ENCODE measurements around the gene ELOB.
A peak's percentile ranks its signal among the peaks of the same experiment; 100 is the strongest.

The ELOB gene

DNA sequence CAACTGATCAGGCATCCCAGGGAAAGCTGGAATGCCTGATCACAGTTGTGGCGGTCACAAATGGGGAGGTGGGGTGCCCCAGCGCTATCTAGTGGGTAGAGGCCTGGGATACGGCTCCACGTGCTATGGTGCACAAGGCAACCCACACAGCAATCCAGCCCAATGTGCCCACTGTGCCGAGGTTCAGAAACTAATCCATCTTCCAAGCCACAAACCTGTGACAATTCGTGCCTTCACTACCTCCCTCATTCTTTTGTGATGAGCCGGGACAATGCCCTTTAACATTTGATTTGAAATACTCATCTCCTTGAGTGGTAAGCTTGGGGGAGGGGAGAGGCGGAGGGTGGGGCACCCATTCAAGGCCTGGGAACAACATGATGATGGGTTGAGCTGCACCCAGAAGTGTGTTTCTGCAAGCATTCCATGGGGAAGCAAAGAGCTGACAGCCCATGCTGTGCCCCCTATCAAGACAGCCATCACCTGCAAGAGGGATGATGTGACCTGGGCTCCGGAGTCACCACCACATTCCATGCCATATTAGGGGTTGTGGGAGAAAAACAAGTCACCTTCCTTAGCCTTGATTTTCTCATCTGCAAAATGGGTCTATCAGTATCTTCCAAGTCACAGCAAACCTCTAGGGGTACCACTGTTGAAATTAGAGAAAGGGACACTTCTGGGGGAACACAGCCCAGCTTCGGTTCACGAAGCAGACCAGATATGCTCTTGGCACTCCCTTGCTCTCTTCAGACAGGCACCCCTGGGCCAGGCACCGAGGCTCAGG is 3.7 kb downstream of the ELOB start (continued):
- TF ChIP-seq, protein P1, sequence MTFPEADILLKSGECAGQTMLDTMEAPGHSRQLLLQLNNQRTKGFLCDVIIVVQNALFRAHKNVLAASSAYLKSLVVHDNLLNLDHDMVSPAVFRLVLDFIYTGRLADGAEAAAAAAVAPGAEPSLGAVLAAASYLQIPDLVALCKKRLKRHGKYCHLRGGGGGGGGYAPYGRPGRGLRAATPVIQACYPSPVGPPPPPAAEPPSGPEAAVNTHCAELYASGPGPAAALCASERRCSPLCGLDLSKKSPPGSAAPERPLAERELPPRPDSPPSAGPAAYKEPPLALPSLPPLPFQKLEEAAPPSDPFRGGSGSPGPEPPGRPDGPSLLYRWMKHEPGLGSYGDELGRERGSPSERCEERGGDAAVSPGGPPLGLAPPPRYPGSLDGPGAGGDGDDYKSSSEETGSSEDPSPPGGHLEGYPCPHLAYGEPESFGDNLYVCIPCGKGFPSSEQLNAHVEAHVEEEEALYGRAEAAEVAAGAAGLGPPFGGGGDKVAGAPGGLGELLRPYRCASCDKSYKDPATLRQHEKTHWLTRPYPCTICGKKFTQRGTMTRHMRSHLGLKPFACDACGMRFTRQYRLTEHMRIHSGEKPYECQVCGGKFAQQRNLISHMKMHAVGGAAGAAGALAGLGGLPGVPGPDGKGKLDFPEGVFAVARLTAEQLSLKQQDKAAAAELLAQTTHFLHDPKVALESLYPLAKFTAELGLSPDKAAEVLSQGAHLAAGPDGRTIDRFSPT (tag by site-specific recombination; IDR thresholded peaks at IDR 0.05), result peak; percentile 12; the same call in 1 of the 2 replicates

DNA sequence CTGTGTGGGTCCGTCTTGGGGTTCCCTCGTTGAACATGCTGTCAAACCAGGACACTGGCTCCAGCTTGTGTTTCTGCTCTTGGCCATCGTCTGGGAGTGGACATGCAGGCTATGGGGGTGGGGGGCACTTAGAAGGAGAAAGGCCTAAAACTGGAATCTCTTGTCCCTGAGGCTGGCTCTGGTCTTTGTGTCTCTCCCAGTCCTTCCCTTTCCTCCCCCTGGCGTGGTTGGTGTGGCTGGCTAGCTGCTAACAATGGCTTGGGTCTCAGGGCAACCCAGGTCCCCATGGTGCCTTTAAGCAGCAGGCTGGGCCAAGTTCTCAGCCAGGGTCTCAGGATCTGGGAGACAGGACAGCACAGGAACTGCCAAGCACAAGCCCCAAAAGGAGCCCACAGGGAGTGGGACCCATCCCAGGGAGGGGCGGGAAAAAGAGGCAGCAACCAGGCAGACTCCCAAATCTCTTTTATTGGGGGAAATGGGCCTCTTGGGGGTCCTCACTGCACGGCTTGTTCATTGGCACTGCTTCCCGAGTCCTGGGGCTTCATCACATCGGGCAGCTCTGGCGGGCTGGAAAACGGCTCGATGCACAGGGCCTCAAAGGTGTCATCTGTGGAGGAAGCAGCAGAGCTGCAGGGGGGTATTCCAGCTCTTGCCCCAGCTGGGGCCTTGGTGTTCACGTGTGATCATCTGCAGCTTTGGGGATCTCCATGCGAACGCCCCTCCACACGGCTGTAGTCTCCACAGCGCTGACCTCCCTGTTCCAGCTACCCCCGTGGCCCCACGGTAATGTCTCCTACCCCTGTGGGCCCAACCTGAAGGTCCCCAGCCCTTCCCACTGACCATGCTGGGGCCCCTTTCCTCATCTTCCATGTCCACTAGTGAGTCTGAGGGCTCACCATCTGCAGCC is 5.3 kb downstream of the ELOB start:
- CTCF ChIA-PET, result interaction anchor here (0.7 to 1.1 kb wide), 3 partner anchors 18 to 155 kb away, joined by 3 to 4 read pairs (median 3); no protein-coding TSS in a partner anchor
- H3K9me3 ChIP-seq (ENCODE audit: control insufficient read depth, insufficient read depth, low read depth, low read length), result no peaks in the 10 kb centered on the region
- H3K4me1 ChIP-seq (ENCODE audit: control insufficient read depth, insufficient read depth, low read length), result no peaks in the 10 kb centered on the region; the same call in 1 of the 2 replicates
- H3K4me3 ChIP-seq (ENCODE audit: low read depth, low read length), result no peak overlapping the region
- POLR2A ChIA-PET, result interaction anchor here (0.6 to 1.6 kb wide), 3 partner anchors 15 to 55 kb away, joined by 3 to 6 read pairs (median 4); partner anchors contain the start of gene SRRM2
- H3K27ac ChIP-seq (ENCODE audit: extremely low read depth, low read depth, low read length), result no peak overlapping the region
- H3K36me3 ChIP-seq (ENCODE audit: control insufficient read depth in 2 of 2, insufficient read depth in 1 of 2, low read length in 2 of 2), result peaks cover 14 to 92% of the 10 kb centered on the region in 2 experiments
- TF ChIP-seq, protein P2, sequence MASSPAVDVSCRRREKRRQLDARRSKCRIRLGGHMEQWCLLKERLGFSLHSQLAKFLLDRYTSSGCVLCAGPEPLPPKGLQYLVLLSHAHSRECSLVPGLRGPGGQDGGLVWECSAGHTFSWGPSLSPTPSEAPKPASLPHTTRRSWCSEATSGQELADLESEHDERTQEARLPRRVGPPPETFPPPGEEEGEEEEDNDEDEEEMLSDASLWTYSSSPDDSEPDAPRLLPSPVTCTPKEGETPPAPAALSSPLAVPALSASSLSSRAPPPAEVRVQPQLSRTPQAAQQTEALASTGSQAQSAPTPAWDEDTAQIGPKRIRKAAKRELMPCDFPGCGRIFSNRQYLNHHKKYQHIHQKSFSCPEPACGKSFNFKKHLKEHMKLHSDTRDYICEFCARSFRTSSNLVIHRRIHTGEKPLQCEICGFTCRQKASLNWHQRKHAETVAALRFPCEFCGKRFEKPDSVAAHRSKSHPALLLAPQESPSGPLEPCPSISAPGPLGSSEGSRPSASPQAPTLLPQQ (tag by site-specific recombination; IDR thresholded peaks at IDR 0.05), result peak; percentile 83
- TF ChIP-seq SP2 (tag by site-specific recombination; IDR thresholded peaks at IDR 0.05) (no peak; the same call in 1 of the 2 replicates), ZNF843 (tag by site-specific recombination; IDR thresholded peaks at IDR 0.05) (no peak), ZNF785 (tag by site-specific recombination; IDR thresholded peaks at IDR 0.05) (no peak), ZNF23 (tag by site-specific recombination; IDR thresholded peaks at IDR 0.05; ENCODE audit: borderline replicate concordance) (no peak), ZXDB (tag by site-specific recombination; IDR thresholded peaks at IDR 0.05) (no peak; the same call in 1 of the 2 replicates), YY2 (tag by site-specific recombination; IDR thresholded peaks at IDR 0.05) (no peak), BCL11A (tag by site-specific recombination; IDR thresholded peaks at IDR 0.05; ENCODE audit: low read depth) (no peak), GLI2 (tag by site-specific recombination; IDR thresholded peaks at IDR 0.05; ENCODE audit: borderline replicate concordance, low read depth) (no peak), ZNF585B (tag by site-specific recombination; IDR thresholded peaks at IDR 0.05) (no peak), ZNF239 (tag by site-specific recombination; IDR thresholded peaks at IDR 0.05) (no peak), ZNF184 (tag by site-specific recombination; IDR thresholded peaks at IDR 0.05) (no peak), ZNF548 (tag by site-specific recombination; IDR thresholded peaks at IDR 0.05) (no peak)
- TF ChIP-seq, protein P3, sequence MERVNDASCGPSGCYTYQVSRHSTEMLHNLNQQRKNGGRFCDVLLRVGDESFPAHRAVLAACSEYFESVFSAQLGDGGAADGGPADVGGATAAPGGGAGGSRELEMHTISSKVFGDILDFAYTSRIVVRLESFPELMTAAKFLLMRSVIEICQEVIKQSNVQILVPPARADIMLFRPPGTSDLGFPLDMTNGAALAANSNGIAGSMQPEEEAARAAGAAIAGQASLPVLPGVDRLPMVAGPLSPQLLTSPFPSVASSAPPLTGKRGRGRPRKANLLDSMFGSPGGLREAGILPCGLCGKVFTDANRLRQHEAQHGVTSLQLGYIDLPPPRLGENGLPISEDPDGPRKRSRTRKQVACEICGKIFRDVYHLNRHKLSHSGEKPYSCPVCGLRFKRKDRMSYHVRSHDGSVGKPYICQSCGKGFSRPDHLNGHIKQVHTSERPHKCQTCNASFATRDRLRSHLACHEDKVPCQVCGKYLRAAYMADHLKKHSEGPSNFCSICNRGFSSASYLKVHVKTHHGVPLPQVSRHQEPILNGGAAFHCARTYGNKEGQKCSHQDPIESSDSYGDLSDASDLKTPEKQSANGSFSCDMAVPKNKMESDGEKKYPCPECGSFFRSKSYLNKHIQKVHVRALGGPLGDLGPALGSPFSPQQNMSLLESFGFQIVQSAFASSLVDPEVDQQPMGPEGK (tag by site-specific recombination; IDR thresholded peaks at IDR 0.05), result 0 out of 2 replicates have a peak, but pooled peaks have one; percentile 31
- TF ChIP-seq, protein P4, sequence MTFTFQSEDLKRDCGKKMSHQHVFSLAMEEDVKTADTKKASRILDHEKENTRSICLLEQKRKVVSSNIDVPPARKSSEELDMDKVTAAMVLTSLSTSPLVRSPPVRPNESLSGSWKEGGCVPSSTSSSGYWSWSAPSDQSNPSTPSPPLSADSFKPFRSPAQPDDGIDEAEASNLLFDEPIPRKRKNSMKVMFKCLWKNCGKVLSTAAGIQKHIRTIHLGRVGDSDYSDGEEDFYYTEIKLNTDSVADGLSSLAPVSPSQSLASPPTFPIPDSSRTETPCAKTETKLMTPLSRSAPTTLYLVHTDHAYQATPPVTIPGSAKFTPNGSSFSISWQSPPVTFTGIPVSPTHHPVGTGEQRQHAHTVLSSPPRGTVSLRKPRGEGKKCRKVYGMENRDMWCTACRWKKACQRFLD (tag by site-specific recombination; IDR thresholded peaks at IDR 0.05), result no peak
- TF ChIP-seq, protein P5, sequence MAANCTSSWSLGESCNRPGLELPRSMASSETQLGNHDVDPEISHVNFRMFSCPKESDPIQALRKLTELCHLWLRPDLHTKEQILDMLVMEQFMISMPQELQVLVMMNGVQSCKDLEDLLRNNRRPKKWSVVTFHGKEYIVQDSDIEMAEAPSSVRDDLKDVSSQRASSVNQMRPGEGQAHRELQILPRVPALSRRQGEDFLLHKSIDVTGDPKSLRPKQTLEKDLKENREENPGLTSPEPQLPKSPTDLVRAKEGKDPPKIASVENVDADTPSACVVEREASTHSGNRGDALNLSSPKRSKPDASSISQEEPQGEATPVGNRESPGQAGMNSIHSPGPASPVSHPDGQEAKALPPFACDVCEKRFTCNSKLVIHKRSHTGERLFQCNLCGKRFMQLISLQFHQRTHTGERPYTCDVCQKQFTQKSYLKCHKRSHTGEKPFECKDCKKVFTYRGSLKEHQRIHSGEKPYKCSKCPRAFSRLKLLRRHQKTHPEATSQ (tag by site-specific recombination; IDR thresholded peaks at IDR 0.05), result no peak
- TF ChIP-seq, protein P6, sequence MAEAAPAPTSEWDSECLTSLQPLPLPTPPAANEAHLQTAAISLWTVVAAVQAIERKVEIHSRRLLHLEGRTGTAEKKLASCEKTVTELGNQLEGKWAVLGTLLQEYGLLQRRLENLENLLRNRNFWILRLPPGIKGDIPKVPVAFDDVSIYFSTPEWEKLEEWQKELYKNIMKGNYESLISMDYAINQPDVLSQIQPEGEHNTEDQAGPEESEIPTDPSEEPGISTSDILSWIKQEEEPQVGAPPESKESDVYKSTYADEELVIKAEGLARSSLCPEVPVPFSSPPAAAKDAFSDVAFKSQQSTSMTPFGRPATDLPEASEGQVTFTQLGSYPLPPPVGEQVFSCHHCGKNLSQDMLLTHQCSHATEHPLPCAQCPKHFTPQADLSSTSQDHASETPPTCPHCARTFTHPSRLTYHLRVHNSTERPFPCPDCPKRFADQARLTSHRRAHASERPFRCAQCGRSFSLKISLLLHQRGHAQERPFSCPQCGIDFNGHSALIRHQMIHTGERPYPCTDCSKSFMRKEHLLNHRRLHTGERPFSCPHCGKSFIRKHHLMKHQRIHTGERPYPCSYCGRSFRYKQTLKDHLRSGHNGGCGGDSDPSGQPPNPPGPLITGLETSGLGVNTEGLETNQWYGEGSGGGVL (tag by site-specific recombination; IDR thresholded peaks at IDR 0.05), result no peak
- TF ChIP-seq, protein P7, sequence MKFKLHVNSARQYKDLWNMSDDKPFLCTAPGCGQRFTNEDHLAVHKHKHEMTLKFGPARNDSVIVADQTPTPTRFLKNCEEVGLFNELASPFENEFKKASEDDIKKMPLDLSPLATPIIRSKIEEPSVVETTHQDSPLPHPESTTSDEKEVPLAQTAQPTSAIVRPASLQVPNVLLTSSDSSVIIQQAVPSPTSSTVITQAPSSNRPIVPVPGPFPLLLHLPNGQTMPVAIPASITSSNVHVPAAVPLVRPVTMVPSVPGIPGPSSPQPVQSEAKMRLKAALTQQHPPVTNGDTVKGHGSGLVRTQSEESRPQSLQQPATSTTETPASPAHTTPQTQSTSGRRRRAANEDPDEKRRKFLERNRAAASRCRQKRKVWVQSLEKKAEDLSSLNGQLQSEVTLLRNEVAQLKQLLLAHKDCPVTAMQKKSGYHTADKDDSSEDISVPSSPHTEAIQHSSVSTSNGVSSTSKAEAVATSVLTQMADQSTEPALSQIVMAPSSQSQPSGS (tag by site-specific recombination; IDR thresholded peaks at IDR 0.05; ENCODE audit: low read depth), result no peak
